ENCODE measurements around the gene LRRTM3. TPM values are rescaled to one million over a fixed set of nuclear protein-coding genes. Genes with fewer than 3 reads are reported as not detected.

LRRTM3 gene
- total RNA-seq, result 0.05 TPM in 1 of 2 replicates, not detected in the other

DNA sequence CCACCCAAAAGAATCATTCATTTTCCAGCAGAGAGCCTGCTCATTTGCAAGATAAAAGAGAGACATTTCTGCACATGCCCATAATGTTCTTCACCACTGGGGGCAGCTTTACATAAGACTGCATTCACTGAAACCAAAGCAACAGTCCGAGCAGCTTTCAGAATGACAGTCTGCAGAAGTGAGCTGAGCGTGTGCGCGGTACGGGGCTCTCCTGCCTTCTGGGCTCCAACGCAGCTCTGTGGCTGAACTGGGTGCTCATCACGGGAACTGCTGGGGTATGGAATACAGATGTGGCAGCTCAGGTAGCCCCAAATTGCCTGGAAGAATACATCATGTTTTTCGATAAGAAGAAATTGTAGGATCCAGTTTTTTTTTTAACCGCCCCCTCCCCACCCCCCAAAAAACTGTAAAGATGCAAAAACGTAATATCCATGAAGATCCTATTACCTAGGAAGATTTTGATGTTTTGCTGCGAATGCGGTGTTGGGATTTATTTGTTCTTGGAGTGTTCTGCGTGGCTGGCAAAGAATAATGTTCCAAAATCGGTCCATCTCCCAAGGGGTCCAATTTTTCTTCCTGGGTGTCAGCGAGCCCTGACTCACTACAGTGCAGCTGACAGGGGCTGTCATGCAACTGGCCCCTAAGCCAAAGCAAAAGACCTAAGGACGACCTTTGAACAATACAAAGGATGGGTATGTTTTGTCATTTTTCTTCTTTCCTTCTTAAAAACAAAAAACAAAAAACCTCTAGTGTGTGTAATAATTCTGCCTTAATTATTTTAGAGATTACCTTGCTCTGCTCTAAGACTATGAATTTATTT, at the start of gene LRRTM3:
LRRTM3 (plus strand) TSS at position 141 of the 820 bp plus-strand sequence.
- intact Hi-C loops (cut with micrococcal nuclease), result loop anchor here (5.0 kb wide), 1 partner anchor 596 kb away; no protein-coding TSS in a partner anchor

DNA sequence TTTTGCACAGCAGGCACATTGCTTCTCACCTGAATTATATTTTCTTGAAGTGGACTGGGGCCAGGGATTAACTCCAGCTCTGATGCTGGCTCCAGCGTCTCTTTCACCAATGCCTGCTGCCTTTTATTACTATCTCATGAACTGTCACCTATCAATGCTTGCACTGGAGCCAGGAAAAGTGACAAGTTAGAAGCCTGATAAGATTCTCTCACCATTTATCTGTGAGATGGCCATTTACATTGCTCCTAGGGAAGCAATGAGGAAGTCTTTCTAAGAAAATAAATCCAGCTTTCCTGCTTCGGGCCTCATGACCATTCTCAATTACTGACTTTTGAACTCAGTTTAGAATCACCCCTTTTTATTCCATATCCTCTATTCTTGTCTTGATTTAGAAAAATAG, 48.5 kb upstream of the LRRTM3 start:
- intact Hi-C loops (cut with micrococcal nuclease), result no loop called here

DNA sequence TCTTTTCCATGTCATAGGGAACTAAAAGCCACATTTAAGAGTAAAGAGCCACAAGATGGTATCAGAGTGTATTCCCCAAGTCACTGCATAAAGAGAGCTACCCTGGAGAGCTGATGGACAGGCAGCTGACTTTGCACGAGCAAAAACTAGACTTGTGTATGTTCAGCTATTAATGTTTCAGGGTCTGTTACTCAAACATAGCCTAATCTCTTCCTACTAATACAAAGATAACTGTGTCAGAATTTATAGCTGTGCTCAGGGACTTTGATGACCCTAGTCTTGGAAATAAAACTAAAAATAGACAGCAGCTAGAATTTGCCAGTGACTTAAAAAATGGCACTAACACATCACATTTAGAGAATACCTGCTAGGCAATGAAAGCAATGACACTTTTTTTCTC, 45.5 kb upstream of the LRRTM3 start:
- intact Hi-C loops (cut with micrococcal nuclease), result no loop called here

DNA sequence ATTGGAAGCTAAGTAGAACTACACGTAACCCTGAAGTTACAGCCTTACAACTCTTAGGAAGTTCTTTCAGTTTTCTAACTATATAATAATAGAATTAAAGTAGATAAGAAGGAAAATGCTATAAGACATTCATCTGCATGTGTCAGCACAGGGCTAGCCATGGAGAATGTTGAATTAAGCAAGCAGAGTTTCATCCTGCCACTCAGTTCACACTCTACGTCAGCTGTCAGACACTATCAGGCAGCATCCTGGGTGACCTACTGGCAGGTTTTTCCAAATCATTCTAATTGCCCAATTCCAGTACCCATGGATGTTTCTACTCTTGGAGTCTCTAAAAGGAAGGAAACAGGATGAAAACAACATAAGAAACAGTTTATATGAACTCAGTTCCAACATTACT, 45.0 kb upstream of the LRRTM3 start:
- intact Hi-C loops (cut with micrococcal nuclease), result no loop called here

- intact Hi-C loops (cut with micrococcal nuclease), result no loop called here
Observed at GRCh38 chr10:66881814-66882213, 44.0 kb upstream of the LRRTM3 start.

- intact Hi-C loops (cut with micrococcal nuclease), result no loop called here
Observed at GRCh38 chr10:66882271-66882670, 43.6 kb upstream of the LRRTM3 start.

DNA sequence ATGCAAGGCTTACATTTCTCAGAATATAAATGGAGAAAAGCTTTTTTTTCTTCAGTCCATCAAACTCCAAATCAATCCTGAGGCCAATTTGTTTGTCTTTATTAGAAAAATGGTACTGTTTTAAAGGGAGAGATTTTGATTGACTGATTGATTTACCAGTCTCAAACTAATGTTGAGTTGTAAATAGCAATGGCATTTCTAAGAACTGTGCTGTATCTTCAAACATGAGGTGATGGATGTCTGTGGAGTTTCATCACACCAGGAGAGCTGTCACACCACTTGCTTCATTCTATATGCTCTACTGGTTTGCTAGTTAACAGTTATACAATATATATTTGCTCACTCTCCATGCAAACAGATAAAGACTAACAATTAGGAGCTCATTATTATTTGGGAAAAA, 39.0 kb upstream of the LRRTM3 start:
- intact Hi-C loops (cut with micrococcal nuclease), result no loop called here

DNA sequence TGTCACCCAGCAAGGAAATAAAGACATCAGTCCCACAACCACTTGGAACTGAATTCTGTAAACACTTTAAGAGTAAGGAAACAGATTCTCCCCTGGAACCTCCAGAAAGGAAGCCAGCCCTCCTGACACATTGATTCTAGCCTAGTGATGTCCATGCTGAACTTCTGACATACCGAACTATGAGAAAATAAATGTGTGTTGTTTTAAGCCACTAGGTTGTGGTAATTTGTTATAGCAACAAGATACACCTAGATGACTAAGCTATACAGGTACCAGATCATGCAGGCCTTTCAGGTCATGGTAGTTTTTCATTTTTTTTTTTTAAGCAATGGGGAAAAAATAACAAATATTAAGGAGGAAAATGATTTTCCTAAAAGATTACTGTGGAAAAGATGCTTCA, 37.6 kb upstream of the LRRTM3 start:
- intact Hi-C loops (cut with micrococcal nuclease), result no loop called here

GRCh38 chr10:66892871-66893270, 33.0 kb upstream of the LRRTM3 start:
- intact Hi-C loops (cut with micrococcal nuclease), result no loop called here

GRCh38 chr10:66910671-66911070, 15.2 kb upstream of the LRRTM3 start:
- intact Hi-C loops (cut with micrococcal nuclease), result no loop called here

DNA sequence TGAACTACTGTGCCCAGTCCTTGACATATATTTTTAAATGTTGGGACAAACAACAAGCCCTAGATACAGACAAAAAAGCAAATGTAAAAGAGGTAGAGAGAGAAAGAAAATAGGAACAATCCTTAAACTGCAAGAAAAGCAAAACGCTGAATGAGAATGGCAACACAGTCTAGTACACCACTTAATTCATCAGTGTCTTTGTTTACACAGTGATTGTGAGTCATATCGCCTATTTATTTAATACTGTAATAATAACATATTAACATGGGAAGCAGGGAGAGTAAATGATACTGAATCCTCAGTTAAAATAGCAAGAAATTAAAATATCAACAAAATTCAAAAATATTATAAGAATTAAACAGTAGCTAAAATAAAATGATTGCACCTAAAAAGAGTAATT, 9.8 kb upstream of the LRRTM3 start:
- intact Hi-C loops (cut with micrococcal nuclease), result no loop called here

- intact Hi-C loops (cut with micrococcal nuclease), result no loop called here
Observed at GRCh38 chr10:66917104-66917503, 8.7 kb upstream of the LRRTM3 start.

DNA sequence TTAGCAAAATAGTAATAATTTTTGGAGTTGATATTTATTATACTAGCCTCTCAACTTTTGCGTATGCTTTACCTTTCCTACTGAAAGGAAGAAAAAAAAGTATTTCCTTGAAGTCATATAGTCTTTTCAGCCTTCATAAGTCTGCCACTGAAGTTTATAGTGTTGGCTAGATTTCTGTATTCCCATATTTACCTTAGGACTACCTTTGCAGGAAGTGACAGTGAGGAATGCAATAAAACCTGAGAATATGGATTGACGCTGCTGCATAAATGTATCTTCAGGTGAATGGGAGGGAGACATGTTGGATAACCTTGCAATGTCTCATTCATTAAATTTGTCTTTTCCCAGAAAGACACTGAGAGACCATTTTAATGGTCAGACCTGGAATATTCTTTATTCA, 6.6 kb upstream of the LRRTM3 start:
- intact Hi-C loops (cut with micrococcal nuclease), result no loop called here

DNA sequence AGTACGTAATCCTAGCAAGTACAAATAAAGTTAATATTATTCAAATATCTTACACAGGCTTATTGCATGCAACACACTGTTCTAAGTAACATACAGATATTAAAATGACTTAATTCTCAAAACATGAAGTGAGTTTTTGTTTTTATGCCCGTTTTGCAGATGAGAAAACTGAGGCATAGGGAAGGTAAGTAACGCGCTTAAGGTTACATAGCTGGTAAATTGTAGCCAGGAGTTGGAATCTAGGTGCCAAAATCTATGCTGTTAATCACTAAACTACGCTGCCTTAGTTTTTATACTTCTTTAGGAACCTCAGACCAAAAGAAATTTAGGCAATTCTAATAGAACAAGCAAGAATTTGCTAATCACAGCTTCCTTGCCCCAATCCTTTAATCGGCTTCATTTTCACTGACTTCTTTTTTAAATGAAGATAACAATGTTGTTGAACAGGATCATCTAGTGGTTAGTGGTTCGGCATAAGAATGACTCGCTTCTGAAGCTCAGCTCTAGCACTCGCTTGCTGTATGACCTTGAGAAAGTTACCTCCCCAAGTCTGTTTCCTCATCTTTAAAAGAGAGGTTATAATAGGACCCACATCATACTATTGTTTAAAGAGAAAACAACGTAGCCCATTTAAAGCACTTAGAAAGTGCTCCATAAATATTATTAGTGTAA, 1.0 kb upstream of the LRRTM3 start:
- intact Hi-C loops (cut with micrococcal nuclease), result loop anchor here (5.0 kb wide), 1 partner anchor 597 kb away; no protein-coding TSS in a partner anchor

- intact Hi-C loops (cut with micrococcal nuclease), result loop anchor here (5.0 kb wide), 1 partner anchor 597 kb away; no protein-coding TSS in a partner anchor
Observed at GRCh38 chr10:66925373-66925772, 463 bp upstream of the LRRTM3 start.

- intact Hi-C loops (cut with micrococcal nuclease), result loop anchor here (5.0 kb wide), 1 partner anchor 595 kb away; no protein-coding TSS in a partner anchor
Observed at GRCh38 chr10:66926841-66927240, 1.0 kb downstream of the LRRTM3 start.

DNA sequence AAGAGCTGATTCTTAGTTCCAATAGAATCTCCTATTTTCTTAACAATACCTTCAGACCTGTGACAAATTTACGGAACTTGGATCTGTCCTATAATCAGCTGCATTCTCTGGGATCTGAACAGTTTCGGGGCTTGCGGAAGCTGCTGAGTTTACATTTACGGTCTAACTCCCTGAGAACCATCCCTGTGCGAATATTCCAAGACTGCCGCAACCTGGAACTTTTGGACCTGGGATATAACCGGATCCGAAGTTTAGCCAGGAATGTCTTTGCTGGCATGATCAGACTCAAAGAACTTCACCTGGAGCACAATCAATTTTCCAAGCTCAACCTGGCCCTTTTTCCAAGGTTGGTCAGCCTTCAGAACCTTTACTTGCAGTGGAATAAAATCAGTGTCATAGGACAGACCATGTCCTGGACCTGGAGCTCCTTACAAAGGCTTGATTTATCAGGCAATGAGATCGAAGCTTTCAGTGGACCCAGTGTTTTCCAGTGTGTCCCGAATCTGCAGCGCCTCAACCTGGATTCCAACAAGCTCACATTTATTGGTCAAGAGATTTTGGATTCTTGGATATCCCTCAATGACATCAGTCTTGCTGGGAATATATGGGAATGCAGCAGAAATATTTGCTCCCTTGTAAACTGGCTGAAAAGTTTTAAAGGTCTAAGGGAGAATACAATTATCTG, 1.6 kb downstream of the LRRTM3 start:
- intact Hi-C loops (cut with micrococcal nuclease), result loop anchor here (5.0 kb wide), 1 partner anchor 595 kb away; no protein-coding TSS in a partner anchor

DNA sequence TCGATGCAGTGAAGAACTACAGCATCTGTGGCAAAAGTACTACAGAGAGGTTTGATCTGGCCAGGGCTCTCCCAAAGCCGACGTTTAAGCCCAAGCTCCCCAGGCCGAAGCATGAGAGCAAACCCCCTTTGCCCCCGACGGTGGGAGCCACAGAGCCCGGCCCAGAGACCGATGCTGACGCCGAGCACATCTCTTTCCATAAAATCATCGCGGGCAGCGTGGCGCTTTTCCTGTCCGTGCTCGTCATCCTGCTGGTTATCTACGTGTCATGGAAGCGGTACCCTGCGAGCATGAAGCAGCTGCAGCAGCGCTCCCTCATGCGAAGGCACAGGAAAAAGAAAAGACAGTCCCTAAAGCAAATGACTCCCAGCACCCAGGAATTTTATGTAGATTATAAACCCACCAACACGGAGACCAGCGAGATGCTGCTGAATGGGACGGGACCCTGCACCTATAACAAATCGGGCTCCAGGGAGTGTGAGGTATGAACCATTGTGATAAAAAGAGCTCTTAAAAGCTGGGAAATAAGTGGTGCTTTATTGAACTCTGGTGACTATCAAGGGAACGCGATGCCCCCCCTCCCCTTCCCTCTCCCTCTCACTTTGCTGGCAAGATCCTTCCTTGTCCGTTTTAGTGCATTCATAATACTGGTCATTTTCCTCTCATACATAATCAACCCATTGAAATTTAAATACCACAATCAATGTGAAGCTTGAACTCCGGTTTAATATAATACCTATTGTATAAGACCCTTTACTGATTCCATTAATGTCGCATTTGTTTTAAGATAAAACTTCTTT, 2.3 kb downstream of the LRRTM3 start:
- intact Hi-C loops (cut with micrococcal nuclease), result loop anchor here (5.0 kb wide), 1 partner anchor 594 kb away; no protein-coding TSS in a partner anchor

DNA sequence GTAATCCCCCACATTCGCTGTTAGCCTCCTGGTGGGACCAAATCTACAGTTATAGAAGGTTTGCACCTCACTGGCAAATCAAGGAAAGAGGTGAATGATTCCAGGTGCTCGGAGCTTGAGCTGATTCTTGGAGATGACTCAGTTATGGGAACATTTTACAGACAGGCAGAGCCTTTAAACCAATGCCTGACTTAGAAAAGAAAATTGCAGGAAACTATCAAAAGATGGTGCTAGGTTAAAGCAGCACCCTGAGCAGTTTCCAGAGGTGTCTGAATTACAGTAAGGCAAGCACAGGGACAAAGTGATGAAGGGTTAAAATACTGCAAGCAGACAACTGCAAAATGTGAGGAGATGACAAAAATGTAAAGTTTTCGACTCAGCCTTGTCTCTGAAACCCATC, 2.9 kb downstream of the LRRTM3 start:
- intact Hi-C loops (cut with micrococcal nuclease), result loop anchor here (5.0 kb wide), 1 partner anchor 594 kb away; no protein-coding TSS in a partner anchor

- intact Hi-C loops (cut with micrococcal nuclease), result loop anchor here (5.0 kb wide), 1 partner anchor 593 kb away; no protein-coding TSS in a partner anchor
Observed at GRCh38 chr10:66929375-66929774, 3.5 kb downstream of the LRRTM3 start.

All from T-helper 1 cell treated with Interleukin-12 subunit alpha and Interleukin-12 subunit beta and Interleukin-4 antibody, amounts not matched to agents 30 ng/mL and 1 ng/mL, for 36 hours (primary cell).